H9 (cell line): ENCODE measurements around the gene ZNF582. TPM values are rescaled to one million over a fixed set of nuclear protein-coding genes. Genes with fewer than 3 reads are reported as not detected.

Experiments
- DNase-seq: peaks from one replicate; pipeline ENCODE4 v3.0.0-alpha.2; 2017
- H2AFZ ChIP-seq: one replicate; pipeline ENCODE4 v1.6.1; 2013; ENCODE audit warnings: mild to moderate bottlenecking, low read length, control low read depth, moderate library complexity
- H2AK5ac ChIP-seq: 2 replicates; pipeline ENCODE4 v1.6.1; 2013; ENCODE audit warnings: low read length, control low read depth, mixed read lengths; ENCODE audit not compliant: insufficient read length
- H2BK120ac ChIP-seq: one replicate; pipeline ENCODE4 v1.6.1; 2013; ENCODE audit warnings: low read depth, mild to moderate bottlenecking, low read length, control low read depth, inconsistent platforms; ENCODE audit not compliant: poor library complexity, severe bottlenecking
- H2BK12ac ChIP-seq: 2 replicates; pipeline ENCODE4 v1.6.1; 2013; ENCODE audit warnings: low read length, control low read depth, mixed read lengths, low read depth; ENCODE audit not compliant: insufficient read length
- H2BK15ac ChIP-seq: 2 replicates; pipeline ENCODE4 v1.6.1; 2013; ENCODE audit warnings: low read depth, low read length, control low read depth
- H2BK20ac ChIP-seq: one replicate; pipeline ENCODE4 v1.6.1; 2013; ENCODE audit warnings: low read depth, mild to moderate bottlenecking, low read length, control low read depth, inconsistent platforms; ENCODE audit not compliant: poor library complexity, severe bottlenecking
- H2BK5ac ChIP-seq: 2 replicates; pipeline ENCODE4 v1.6.1; 2013; ENCODE audit warnings: low read length, control low read depth, mixed read lengths; ENCODE audit not compliant: insufficient read length
- H3K14ac ChIP-seq: 2 replicates; pipeline ENCODE4 v1.6.1; 2013; ENCODE audit warnings: low read length, control low read depth; ENCODE audit not compliant: insufficient read depth
- H3K18ac ChIP-seq: 2 replicates; pipeline ENCODE4 v1.6.1; 2013; ENCODE audit warnings: low read depth, mild to moderate bottlenecking, mixed read lengths, low read length, control low read depth; ENCODE audit not compliant: insufficient read length
- H3K23ac ChIP-seq: 2 replicates; pipeline ENCODE4 v1.6.1; 2013; ENCODE audit warnings: low read length, control low read depth, mixed read lengths, low read depth; ENCODE audit not compliant: insufficient read length
- H3K23me2 ChIP-seq: 2 replicates; pipeline ENCODE4 v1.6.1; 2013; ENCODE audit warnings: low read depth, mild to moderate bottlenecking, mixed read lengths, low read length, control low read depth; ENCODE audit not compliant: insufficient read length, poor library complexity, severe bottlenecking
- H3K27ac ChIP-seq: 2 replicates; pipeline ENCODE4 v1.5.1; 2013; ENCODE audit warnings: low read length, control low read depth, mixed read lengths, low read depth; ENCODE audit not compliant: insufficient read length
- H3K27me3 ChIP-seq: 2 replicates; pipeline ENCODE4 v1.6.1; 2013; ENCODE audit warnings: low read length, control low read depth, inconsistent platforms; ENCODE audit not compliant: insufficient read depth
- H3K4ac ChIP-seq: 2 replicates; pipeline ENCODE4 v1.6.1; 2013; ENCODE audit warnings: low read depth, mild to moderate bottlenecking, control low read depth, inconsistent platforms, low read length, moderate library complexity
- H3K4me1 ChIP-seq: 2 replicates; pipeline ENCODE4 v1.6.1; 2013; ENCODE audit warnings: low read length, control low read depth, inconsistent platforms; ENCODE audit not compliant: insufficient read depth
- H3K4me2 ChIP-seq: 2 replicates; pipeline ENCODE4 v1.6.1; 2013; ENCODE audit warnings: low read length, control low read depth, mixed read lengths; ENCODE audit not compliant: insufficient read length, insufficient read depth
- H3K56ac ChIP-seq: 2 replicates; pipeline ENCODE4 v1.6.1; 2013; ENCODE audit warnings: low read depth, mild to moderate bottlenecking, mixed read lengths, low read length, control low read depth; ENCODE audit not compliant: insufficient read length
- H3K79me1 ChIP-seq: 2 replicates; pipeline ENCODE4 v1.6.1; 2013; ENCODE audit warnings: low read depth, mild to moderate bottlenecking, moderate library complexity, low read length, control low read depth, inconsistent platforms; ENCODE audit not compliant: insufficient read depth, poor library complexity, severe bottlenecking
- H3K79me2 ChIP-seq: 2 replicates; pipeline ENCODE4 v1.6.1; 2013; ENCODE audit warnings: low read length, control low read depth, inconsistent platforms; ENCODE audit not compliant: insufficient read depth
- H3K9ac ChIP-seq: 2 replicates; pipeline ENCODE4 v1.6.1; 2013; ENCODE audit warnings: low read length, control low read depth, mixed read lengths; ENCODE audit not compliant: insufficient read length; ENCODE audit errors: extremely low read depth
- H3K9me3 ChIP-seq: one replicate; pipeline ENCODE4 v1.6.1; 2013; ENCODE audit warnings: low read depth, low read length, inconsistent platforms; ENCODE audit not compliant: control insufficient read depth
- H3T11ph ChIP-seq: one replicate; pipeline ENCODE4 v1.6.1; 2013; ENCODE audit warnings: mild to moderate bottlenecking, low read length, control low read depth, inconsistent platforms
- H4K20me1 ChIP-seq: one replicate; pipeline ENCODE4 v1.6.1; 2013; ENCODE audit not compliant: control insufficient read depth, insufficient read length, insufficient read depth
- H4K5ac ChIP-seq: 2 replicates; pipeline ENCODE4 v1.6.1; 2013; ENCODE audit warnings: low read depth, mild to moderate bottlenecking, mixed read lengths, low read length, control low read depth; ENCODE audit not compliant: insufficient read length
- H4K8ac ChIP-seq: replicated peaks from 2 replicates; pipeline ENCODE4 v1.6.1; 2013; ENCODE audit warnings: low read length, control low read depth, mixed read lengths, low read depth; ENCODE audit not compliant: insufficient read length
- H4K91ac ChIP-seq: 2 replicates; pipeline ENCODE4 v1.6.1; 2013; ENCODE audit warnings: low read depth, mild to moderate bottlenecking, moderate library complexity, mixed read lengths, low read length, control low read depth; ENCODE audit not compliant: insufficient read length
- H3K27ac Mint-ChIP-seq, 3 experiments: 2 replicates in 2 of 3; 3 replicates in 1 of 3; pipeline ENCODE4 v1.8.0; 2020 to 2021; ENCODE audit warnings: mixed read lengths in 3 of 3, mild to moderate bottlenecking in 1 of 3, moderate library complexity in 1 of 3
- H3K27me3 Mint-ChIP-seq: 2 replicates; pipeline ENCODE4 v1.8.0; 2021; ENCODE audit warnings: low read depth, mild to moderate bottlenecking, moderate library complexity, mixed read lengths
- H3K36me3 Mint-ChIP-seq, 3 experiments: 2 replicates in 2 of 3; 3 replicates in 1 of 3; pipeline ENCODE4 v1.8.0; 2020 to 2021; ENCODE audit warnings: low read depth in 3 of 3, mixed read lengths in 3 of 3; ENCODE audit not compliant: insufficient read depth in 1 of 3
- H3K4me1 Mint-ChIP-seq, 2 experiments: 2 replicates each; pipeline ENCODE4 v1.8.0; 2020; ENCODE audit warnings: mixed read lengths in 2 of 2
- H3K4me3 Mint-ChIP-seq, 2 experiments: 2 replicates in 1 of 2; 3 replicates in 1 of 2; pipeline ENCODE4 v1.8.0; 2020 to 2021; ENCODE audit warnings: mild to moderate bottlenecking in 2 of 2, mixed read lengths in 2 of 2, moderate library complexity in 1 of 2
- H3K9me3 Mint-ChIP-seq, 2 experiments: 2 replicates in 1 of 2; 3 replicates in 1 of 2; pipeline ENCODE4 v1.8.0; 2020; ENCODE audit warnings: mild to moderate bottlenecking in 2 of 2, mixed read lengths in 2 of 2, moderate library complexity in 1 of 2
- CTCF ChIP-seq: fragments of 200-600 bp; sonication (generic); conservative IDR thresholded peaks from 3 replicates; pipeline ENCODE4 v1.8.0; 2021; ENCODE audit warnings: antibody characterized with exemption, mild to moderate bottlenecking
- WGBS: extraction: QIAGEN DNeasy Blood & Tissue Kit; methylation state at CpG from one replicate; pipeline ENCODE4 v1.1.7; 2013; ENCODE audit warnings: missing lambda C conversion rate, low lambda C conversion rate, mixed read lengths; ENCODE audit not compliant: insufficient read length; ENCODE audit errors: extremely low coverage; 5-methylcytosine and 5-hydroxymethylcytosine counted together
- total RNA-seq: library from RNA; stranded (reverse); gene quantifications from 2 replicates; pipeline ENCODE4 v1.2.1, GENCODE V29; 2021

ZNF582 gene
- total RNA-seq, 1 experiment from 2014 or later, result 4.4 TPM

- no peak overlapping the region for H3K27ac ChIP-seq
- H3K36me3 Mint-ChIP-seq, result peaks cover 4 to 48% (median 26%) of the 10 kb centered on the region in 3 experiments
- no peak overlapping the region for H2BK20ac ChIP-seq
- no peak overlapping the region for H3K27ac Mint-ChIP-seq
- H2AFZ ChIP-seq, result no peak overlapping the region
- H3K14ac ChIP-seq, result no peak overlapping the region
- no peak overlapping the region for H2BK120ac ChIP-seq
- no peak overlapping the region for H2BK5ac ChIP-seq
- peaks cover 54 to 86% of the 10 kb centered on the region in 2 experiments for H3K9me3 Mint-ChIP-seq
- no peaks in the 10 kb centered on the region for H3K79me2 ChIP-seq
- no peak overlapping the region for H4K8ac ChIP-seq
- no peak overlapping the region for H4K91ac ChIP-seq
- TF ChIP-seq CTCF, result no peak
- H3T11ph ChIP-seq, result no peak overlapping the region
- H3K56ac ChIP-seq, result no peak overlapping the region
- H3K79me1 ChIP-seq, result no peaks in the 10 kb centered on the region
- no peaks in the 10 kb centered on the region for H3K9me3 ChIP-seq
- WGBS, result no CpG with 5 or more reads among the region's 2 CpGs
- no peak overlapping the region for H3K4ac ChIP-seq
- H3K4me3 Mint-ChIP-seq, result no peak overlapping the region
- no peaks in the 10 kb centered on the region for H3K27me3 ChIP-seq
- no peak overlapping the region for H3K18ac ChIP-seq
- H3K4me1 Mint-ChIP-seq, result no peaks in the 10 kb centered on the region
- no peak overlapping the region for H4K5ac ChIP-seq
- H3K23ac ChIP-seq, result no peak overlapping the region
- no peaks in the 10 kb centered on the region for H3K23me2 ChIP-seq
- H3K4me1 ChIP-seq, result no peaks in the 10 kb centered on the region
- no peak for DNase-seq
- H4K20me1 ChIP-seq, result no peaks in the 10 kb centered on the region
- H2BK15ac ChIP-seq, result no peak overlapping the region
- H2BK12ac ChIP-seq, result no peak overlapping the region
- no peak overlapping the region for H3K4me2 ChIP-seq
- H3K9ac ChIP-seq, result no peak overlapping the region
- peaks cover 1% of the 10 kb centered on the region; the same call in 1 of the 2 replicates for H3K27me3 Mint-ChIP-seq
- no peak overlapping the region for H2AK5ac ChIP-seq
Measured at GRCh38 chr19:56360841-56361240, 32.5 kb downstream of the ZNF582 start.
